ENCODE data around the gene KCNQ5. TPM values are rescaled to one million over a fixed set of nuclear protein-coding genes. Genes with fewer than 3 reads are reported as not detected.

KCNQ5 gene
- total and polyA plus RNA-seq, 2 donors, result 1.0 to 1.7 TPM

DNA sequence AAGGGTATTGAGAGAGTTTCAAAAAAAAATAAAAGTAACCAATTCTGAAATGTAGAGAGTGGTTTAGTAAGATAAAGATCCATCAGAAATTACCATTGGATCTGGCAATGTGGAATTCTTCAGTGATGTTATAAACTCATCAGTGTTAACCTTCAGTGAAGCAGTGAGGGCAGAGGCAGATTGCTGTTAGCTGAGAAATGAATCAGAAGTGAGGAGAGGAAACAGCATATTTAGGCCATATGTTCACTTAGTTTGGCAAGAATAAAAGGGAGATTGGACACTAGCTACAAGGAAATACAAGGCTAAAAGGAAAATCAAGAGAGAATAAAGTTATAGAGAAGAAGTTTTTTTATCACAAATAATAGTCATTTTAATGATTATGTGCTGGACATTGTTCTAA lies 9.6 kb downstream of the KCNQ5 start:
- DNase-seq (ENCODE audit: low read depth in 6 of 9, low spot score in 9 of 9), result no peak
- no peaks in the 10 kb centered on the region for H3K9me3 ChIP-seq (ENCODE audit: control insufficient read depth in 2 of 2, insufficient read depth in 1 of 2, low read length in 1 of 2)
- H3K36me3 ChIP-seq (ENCODE audit: control insufficient read depth in 2 of 2, insufficient read depth in 2 of 2, low read length in 1 of 2), result no peaks in the 10 kb centered on the region
- no peak overlapping the region for H3K4me3 ChIP-seq (ENCODE audit: low read length in 2 of 2)
- H3K4me1 ChIP-seq (ENCODE audit: control insufficient read depth in 2 of 2, insufficient read depth in 2 of 2, low read length in 2 of 2), result no peaks in the 10 kb centered on the region
- no peak overlapping the region for H3K27ac ChIP-seq (ENCODE audit: low read depth in 1 of 2, low read length in 1 of 2)
- no peaks in the 10 kb centered on the region for H3K27me3 ChIP-seq (ENCODE audit: control insufficient read depth in 2 of 2, insufficient read depth in 1 of 2, low read length in 1 of 2)

DNA sequence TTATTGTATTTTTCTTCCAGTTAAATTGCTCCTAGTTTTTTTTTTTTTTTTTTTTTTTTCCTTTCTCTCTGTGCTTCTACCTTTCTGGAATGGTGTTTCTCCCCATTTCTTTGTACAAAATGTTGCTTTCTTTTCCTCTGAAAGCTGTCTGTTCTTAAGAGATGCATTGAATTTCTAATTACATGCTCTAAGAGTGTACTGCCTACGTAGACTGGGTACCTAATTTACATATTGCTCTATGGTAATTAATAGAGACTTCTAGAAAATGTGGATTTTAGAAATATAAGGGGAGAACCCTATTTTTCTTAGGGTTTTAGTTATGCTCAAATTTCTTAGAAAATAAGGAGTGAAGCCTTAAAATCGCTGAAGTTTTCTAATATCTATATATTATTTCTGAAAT lies 13.8 kb downstream of the KCNQ5 start:
- H3K27ac ChIP-seq (ENCODE audit: low read depth in 1 of 2, low read length in 1 of 2), result no peak overlapping the region
- no peak for DNase-seq (ENCODE audit: low read depth in 6 of 9, low spot score in 9 of 9)
- H3K4me1 ChIP-seq (ENCODE audit: control insufficient read depth in 2 of 2, insufficient read depth in 2 of 2, low read length in 2 of 2), result no peaks in the 10 kb centered on the region
- 94% methylated on average over 2 of the region's 2 CpGs for WGBS
- no peak overlapping the region for H3K4me3 ChIP-seq (ENCODE audit: low read length in 2 of 2)
- H3K9me3 ChIP-seq (ENCODE audit: control insufficient read depth in 2 of 2, insufficient read depth in 1 of 2, low read length in 1 of 2), result no peaks in the 10 kb centered on the region
- no peaks in the 10 kb centered on the region for H3K36me3 ChIP-seq (ENCODE audit: control insufficient read depth in 2 of 2, insufficient read depth in 2 of 2, low read length in 1 of 2)
- no peaks in the 10 kb centered on the region for H3K27me3 ChIP-seq (ENCODE audit: control insufficient read depth in 2 of 2, insufficient read depth in 1 of 2, low read length in 1 of 2)

DNA sequence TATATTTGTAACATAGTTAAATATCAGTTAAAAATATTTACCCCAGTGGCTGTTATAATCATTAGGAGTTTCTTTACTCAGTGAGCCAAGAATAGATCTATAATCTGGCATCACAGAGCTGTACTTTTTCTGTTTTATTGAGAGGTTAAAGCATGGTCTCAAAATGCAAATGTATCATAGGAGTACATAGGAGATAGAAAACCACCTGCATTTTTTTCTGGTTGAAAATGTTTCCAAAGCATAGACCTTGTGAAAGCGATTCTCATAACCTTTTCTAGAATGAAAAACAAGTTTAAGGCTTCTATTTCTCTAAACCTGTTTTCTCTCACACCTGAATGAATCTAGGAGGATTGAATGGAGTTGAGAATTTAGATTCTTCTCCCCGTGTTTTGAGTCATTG lies 14.4 kb downstream of the KCNQ5 start:
- DNase-seq (ENCODE audit: low read depth in 6 of 9, low spot score in 9 of 9), result no peak
- no peaks in the 10 kb centered on the region for H3K4me1 ChIP-seq (ENCODE audit: control insufficient read depth in 2 of 2, insufficient read depth in 2 of 2, low read length in 2 of 2)
- H3K36me3 ChIP-seq (ENCODE audit: control insufficient read depth in 2 of 2, insufficient read depth in 2 of 2, low read length in 1 of 2), result no peaks in the 10 kb centered on the region
- no peaks in the 10 kb centered on the region for H3K9me3 ChIP-seq (ENCODE audit: control insufficient read depth in 2 of 2, insufficient read depth in 1 of 2, low read length in 1 of 2)
- WGBS, result 92% methylated on average over 2 of the region's 2 CpGs
- H3K4me3 ChIP-seq (ENCODE audit: low read length in 2 of 2), result no peak overlapping the region
- no peak overlapping the region for H3K27ac ChIP-seq (ENCODE audit: low read depth in 1 of 2, low read length in 1 of 2)
- H3K27me3 ChIP-seq (ENCODE audit: control insufficient read depth in 2 of 2, insufficient read depth in 1 of 2, low read length in 1 of 2), result no peaks in the 10 kb centered on the region

DNA sequence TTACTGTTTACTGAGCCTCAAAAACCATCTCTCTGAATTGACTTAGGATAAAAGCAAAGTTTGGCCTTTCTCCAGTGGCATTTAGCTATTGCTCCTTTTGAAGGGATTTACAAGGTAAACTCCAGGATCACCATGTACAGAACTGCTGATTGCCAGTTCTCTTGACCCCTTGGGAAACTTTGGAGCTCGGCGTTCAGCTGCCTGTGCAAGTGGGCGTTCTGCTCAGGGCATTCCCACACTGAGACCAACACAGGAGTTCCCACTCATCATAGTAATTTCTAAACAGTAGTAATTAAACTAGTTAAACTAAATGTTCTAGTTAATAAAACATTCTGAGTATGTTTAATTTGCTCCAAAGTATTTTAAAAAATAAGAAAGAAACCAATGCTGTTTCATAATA lies 14.9 kb downstream of the KCNQ5 start:
- no peak overlapping the region for H3K4me3 ChIP-seq (ENCODE audit: low read length in 2 of 2)
- no peaks in the 10 kb centered on the region for H3K27me3 ChIP-seq (ENCODE audit: control insufficient read depth in 2 of 2, insufficient read depth in 1 of 2, low read length in 1 of 2)
- DNase-seq (ENCODE audit: low read depth in 6 of 9, low spot score in 9 of 9), result no peak
- no peaks in the 10 kb centered on the region for H3K4me1 ChIP-seq (ENCODE audit: control insufficient read depth in 2 of 2, insufficient read depth in 2 of 2, low read length in 2 of 2)
- H3K36me3 ChIP-seq (ENCODE audit: control insufficient read depth in 2 of 2, insufficient read depth in 2 of 2, low read length in 1 of 2), result no peaks in the 10 kb centered on the region
- no peak overlapping the region for H3K27ac ChIP-seq (ENCODE audit: low read depth in 1 of 2, low read length in 1 of 2)
- WGBS, result 97% methylated on average over 3 of the region's 3 CpGs
- no peaks in the 10 kb centered on the region for H3K9me3 ChIP-seq (ENCODE audit: control insufficient read depth in 2 of 2, insufficient read depth in 1 of 2, low read length in 1 of 2)

DNA sequence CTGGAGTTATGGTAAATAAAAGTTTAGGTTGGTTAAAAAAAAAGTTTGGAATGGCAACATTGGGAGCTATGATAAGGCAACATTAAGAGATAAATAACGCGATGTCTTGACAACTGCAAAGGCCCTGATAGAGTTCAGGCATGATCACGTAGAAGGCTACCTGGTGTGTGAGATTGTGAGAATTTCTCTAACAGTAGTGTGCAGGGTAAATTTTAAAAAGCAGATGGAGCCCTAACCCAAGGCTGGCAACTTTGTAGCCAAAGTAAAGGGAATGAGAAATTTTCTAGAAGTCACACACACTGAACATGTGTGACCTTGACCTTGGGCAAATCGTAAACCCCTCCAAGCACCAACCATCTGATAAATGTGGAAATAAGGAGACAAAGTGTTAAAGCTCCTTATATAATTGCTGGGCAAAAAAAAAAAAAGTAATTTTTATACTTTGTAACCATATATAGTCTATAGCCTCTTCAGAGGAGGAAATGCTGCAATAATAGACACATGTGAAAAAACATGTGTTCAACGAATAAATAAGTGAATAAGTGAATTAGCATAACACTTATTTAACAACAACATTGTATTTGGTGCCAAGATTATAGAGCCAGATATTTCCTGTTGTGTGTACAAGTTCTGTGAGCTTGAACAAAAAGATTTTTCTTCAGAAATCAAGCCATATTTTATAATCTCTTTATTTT lies 18.2 kb downstream of the KCNQ5 start:
- H3K27me3 ChIP-seq (ENCODE audit: control insufficient read depth in 2 of 2, insufficient read depth in 1 of 2, low read length in 1 of 2), result no peaks in the 10 kb centered on the region
- no peaks in the 10 kb centered on the region for H3K36me3 ChIP-seq (ENCODE audit: control insufficient read depth in 2 of 2, insufficient read depth in 2 of 2, low read length in 1 of 2)
- DNase-seq (ENCODE audit: low read depth in 6 of 9, low spot score in 9 of 9), result no peak
- no peaks in the 10 kb centered on the region for H3K4me1 ChIP-seq (ENCODE audit: control insufficient read depth in 2 of 2, insufficient read depth in 2 of 2, low read length in 2 of 2)
- no peak overlapping the region for H3K4me3 ChIP-seq (ENCODE audit: low read length in 2 of 2)
- WGBS, result 96% methylated on average over 5 of the region's 5 CpGs
- H3K9me3 ChIP-seq (ENCODE audit: control insufficient read depth in 2 of 2, insufficient read depth in 1 of 2, low read length in 1 of 2), result no peaks in the 10 kb centered on the region
- no peak overlapping the region for H3K27ac ChIP-seq (ENCODE audit: low read depth in 1 of 2, low read length in 1 of 2)

DNA sequence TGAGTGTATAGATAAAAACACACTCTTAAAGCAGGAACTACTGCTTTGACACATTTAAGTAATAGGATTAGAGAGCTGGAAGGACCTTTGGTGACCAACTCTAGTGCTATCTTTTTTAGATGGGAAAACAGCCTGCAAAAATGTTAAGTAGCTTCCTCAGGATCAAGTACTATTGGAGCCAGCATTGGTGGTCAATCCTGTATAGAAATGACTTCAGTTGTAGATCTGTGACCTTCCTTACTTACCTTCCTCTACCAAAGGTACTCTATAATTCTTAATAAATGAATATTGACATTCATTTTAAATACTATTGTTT lies 18.7 kb downstream of the KCNQ5 start:
- no peaks in the 10 kb centered on the region for H3K9me3 ChIP-seq (ENCODE audit: control insufficient read depth in 2 of 2, insufficient read depth in 1 of 2, low read length in 1 of 2)
- H3K27ac ChIP-seq (ENCODE audit: low read depth in 1 of 2, low read length in 1 of 2), result no peak overlapping the region
- no peaks in the 10 kb centered on the region for H3K27me3 ChIP-seq (ENCODE audit: control insufficient read depth in 2 of 2, insufficient read depth in 1 of 2, low read length in 1 of 2)
- H3K36me3 ChIP-seq (ENCODE audit: control insufficient read depth in 2 of 2, insufficient read depth in 2 of 2, low read length in 1 of 2), result no peaks in the 10 kb centered on the region
- no peaks in the 10 kb centered on the region for H3K4me1 ChIP-seq (ENCODE audit: control insufficient read depth in 2 of 2, insufficient read depth in 2 of 2, low read length in 2 of 2)
- H3K4me3 ChIP-seq (ENCODE audit: low read length in 2 of 2), result no peak overlapping the region
- DNase-seq (ENCODE audit: low read depth in 6 of 9, low spot score in 9 of 9), result no peak

DNA sequence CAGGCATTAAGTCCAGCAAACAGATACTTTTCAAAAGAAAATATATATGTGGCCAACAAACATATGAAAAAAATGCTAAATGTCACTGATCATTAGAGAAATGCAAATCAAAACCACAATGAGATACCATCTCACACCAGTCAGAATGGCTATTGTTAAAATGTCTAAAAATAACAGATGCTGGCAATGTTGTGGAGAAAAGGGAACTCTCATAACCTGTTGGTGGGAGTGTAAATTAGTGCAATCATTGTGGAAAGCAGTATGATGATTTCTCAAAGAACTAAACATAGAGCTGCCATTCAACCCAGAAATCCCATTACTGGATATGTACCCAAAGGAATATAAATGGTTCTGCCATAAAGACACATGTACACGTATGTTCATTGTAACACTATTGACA lies 20.6 kb downstream of the KCNQ5 start:
- no peaks in the 10 kb centered on the region for H3K36me3 ChIP-seq (ENCODE audit: control insufficient read depth in 2 of 2, insufficient read depth in 2 of 2, low read length in 1 of 2)
- H3K4me1 ChIP-seq (ENCODE audit: control insufficient read depth in 2 of 2, insufficient read depth in 2 of 2, low read length in 2 of 2), result no peaks in the 10 kb centered on the region
- H3K27ac ChIP-seq (ENCODE audit: low read depth in 1 of 2, low read length in 1 of 2), result no peak overlapping the region
- H3K9me3 ChIP-seq (ENCODE audit: control insufficient read depth in 2 of 2, insufficient read depth in 1 of 2, low read length in 1 of 2), result no peaks in the 10 kb centered on the region
- WGBS, result 100% methylated on average over 1 of the region's 1 CpG
- DNase-seq (ENCODE audit: low read depth in 6 of 9, low spot score in 9 of 9), result no peak
- no peak overlapping the region for H3K4me3 ChIP-seq (ENCODE audit: low read length in 2 of 2)
- no peaks in the 10 kb centered on the region for H3K27me3 ChIP-seq (ENCODE audit: control insufficient read depth in 2 of 2, insufficient read depth in 1 of 2, low read length in 1 of 2)

DNA sequence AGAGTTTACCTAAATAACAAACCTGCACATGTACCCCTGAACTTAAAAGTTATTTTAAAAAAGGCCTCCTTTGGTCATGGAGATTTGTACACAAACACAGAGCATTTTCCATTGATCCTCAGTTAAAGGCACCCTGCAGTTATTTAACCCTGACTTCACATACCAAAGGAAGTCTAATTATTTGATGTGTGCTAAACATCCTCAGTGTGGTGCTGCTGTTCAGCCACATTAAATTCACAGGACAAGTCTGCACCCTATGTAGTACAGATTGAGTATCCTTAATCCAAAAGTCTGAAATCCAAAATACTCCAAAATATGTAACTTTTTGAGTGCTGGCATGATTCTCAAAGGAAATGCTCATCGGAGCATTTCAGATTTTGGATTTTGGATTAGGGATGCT lies 21.4 kb downstream of the KCNQ5 start:
- H3K27me3 ChIP-seq (ENCODE audit: control insufficient read depth in 2 of 2, insufficient read depth in 1 of 2, low read length in 1 of 2), result no peaks in the 10 kb centered on the region
- H3K27ac ChIP-seq (ENCODE audit: low read depth in 1 of 2, low read length in 1 of 2), result no peak overlapping the region
- no peaks in the 10 kb centered on the region for H3K9me3 ChIP-seq (ENCODE audit: control insufficient read depth in 2 of 2, insufficient read depth in 1 of 2, low read length in 1 of 2)
- WGBS, result 99% methylated on average over 1 of the region's 1 CpG
- H3K4me1 ChIP-seq (ENCODE audit: control insufficient read depth in 2 of 2, insufficient read depth in 2 of 2, low read length in 2 of 2), result no peaks in the 10 kb centered on the region
- H3K4me3 ChIP-seq (ENCODE audit: low read length in 2 of 2), result no peak overlapping the region
- no peaks in the 10 kb centered on the region for H3K36me3 ChIP-seq (ENCODE audit: control insufficient read depth in 2 of 2, insufficient read depth in 2 of 2, low read length in 1 of 2)
- no peak for DNase-seq (ENCODE audit: low read depth in 6 of 9, low spot score in 9 of 9)

DNA sequence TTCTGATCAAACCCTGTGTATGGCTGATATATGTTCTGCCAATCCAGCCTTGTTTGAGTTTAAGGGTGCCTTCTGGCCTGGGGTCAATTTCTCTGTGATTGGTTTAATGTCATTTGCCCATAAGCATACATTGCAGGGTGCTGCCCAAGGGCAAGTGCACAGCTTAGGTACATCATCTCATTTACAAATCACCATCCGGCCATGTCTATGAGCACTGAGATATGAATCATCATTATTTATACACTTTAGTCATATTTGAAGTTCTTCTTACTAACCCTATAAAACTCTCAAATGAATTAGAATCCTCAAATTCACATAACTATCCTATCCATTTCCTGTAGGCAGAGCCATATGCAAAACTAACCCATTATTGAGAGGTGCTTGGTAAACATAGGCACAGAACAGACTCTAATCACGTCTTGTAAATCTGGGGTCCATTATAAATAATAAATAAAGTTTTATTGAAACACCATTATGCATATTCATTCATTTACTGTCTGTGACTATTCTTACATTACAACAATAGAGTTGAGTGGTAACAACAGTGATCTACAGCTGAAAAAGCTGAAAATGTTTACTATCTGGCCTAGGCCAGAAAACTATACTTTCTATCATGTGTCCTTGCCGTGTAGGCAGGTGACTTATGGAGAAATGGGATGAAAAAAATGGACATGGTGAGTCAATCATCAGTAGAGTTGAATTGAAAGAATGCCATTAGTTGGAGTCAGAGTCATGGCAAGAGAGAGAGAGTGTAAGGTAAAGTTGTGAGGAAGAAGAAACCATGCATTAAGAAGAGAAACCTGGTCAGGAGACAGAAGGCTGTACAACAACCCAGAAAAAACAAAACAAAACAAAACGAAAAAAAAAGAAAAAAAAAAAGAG lies 25.0 kb downstream of the KCNQ5 start:
- Histone ChIP-seq H3K4me3 (ENCODE audit: low read length in 2 of 2) (no peak overlapping the region), H3K4me1 (ENCODE audit: control insufficient read depth in 2 of 2, insufficient read depth in 2 of 2, low read length in 2 of 2) (no peaks in the 10 kb centered on the region), H3K9me3 (ENCODE audit: control insufficient read depth in 2 of 2, insufficient read depth in 1 of 2, low read length in 1 of 2) (no peaks in the 10 kb centered on the region), H3K27me3 (ENCODE audit: control insufficient read depth in 2 of 2, insufficient read depth in 1 of 2, low read length in 1 of 2) (no peaks in the 10 kb centered on the region), H3K27ac (ENCODE audit: low read depth in 1 of 2, low read length in 1 of 2) (no peak overlapping the region), H3K36me3 (ENCODE audit: control insufficient read depth in 2 of 2, insufficient read depth in 2 of 2, low read length in 1 of 2) (no peaks in the 10 kb centered on the region)
- DNase-seq (ENCODE audit: low read depth in 6 of 9, low spot score in 9 of 9), result no peak
- WGBS, result 96% methylated on average over 4 of the region's 4 CpGs

Measured in thymus (tissue), 11 donors.